GM19035 (cell line): ENCODE measurements around the gene SLC41A2.

Source experiments
- ATAC-seq: cut with Tn5 transposase; IDR thresholded peaks from one replicate; pipeline ENCODE4 v1.9.1; 2021; ENCODE audit not compliant: unreplicated experiment

Gene SLC41A2

GRCh38 chr12:104930388-104931326, 27.4 kb downstream of the SLC41A2 start:
- peak; percentile 88 for ATAC-seq

- peak; percentile 12 for ATAC-seq
Measured at GRCh38 chr12:104929977-104930376, 28.1 kb downstream of the SLC41A2 start.

- no peak for ATAC-seq
Measured at GRCh38 chr12:104929368-104929767, 28.7 kb downstream of the SLC41A2 start.

- ATAC-seq, result no peak
Measured at GRCh38 chr12:104928036-104928745, 29.9 kb downstream of the SLC41A2 start.

GRCh38 chr12:104925501-104925900, 32.6 kb downstream of the SLC41A2 start:
- no peak for ATAC-seq

- ATAC-seq, result no peak
Measured at GRCh38 chr12:104921340-104921739, 36.8 kb downstream of the SLC41A2 start.

GRCh38 chr12:104911942-104912341, 46.1 kb downstream of the SLC41A2 start:
- no peak for ATAC-seq

- ATAC-seq, result no peak
Measured at GRCh38 chr12:104910196-104910840, 47.8 kb downstream of the SLC41A2 start.

- no peak for ATAC-seq
Measured at GRCh38 chr12:104909761-104910160, 48.3 kb downstream of the SLC41A2 start.
